ENCODE measurements around the gene PCDHB6.
A peak's percentile ranks its signal among the peaks of the same experiment; 100 is the strongest.
"Not testable (repeated sequence)": the region's sequence is repeated elsewhere in the genome, so short reads cannot be mapped to it uniquely, and the experiment has no call there.

The PCDHB6 gene

DNA sequence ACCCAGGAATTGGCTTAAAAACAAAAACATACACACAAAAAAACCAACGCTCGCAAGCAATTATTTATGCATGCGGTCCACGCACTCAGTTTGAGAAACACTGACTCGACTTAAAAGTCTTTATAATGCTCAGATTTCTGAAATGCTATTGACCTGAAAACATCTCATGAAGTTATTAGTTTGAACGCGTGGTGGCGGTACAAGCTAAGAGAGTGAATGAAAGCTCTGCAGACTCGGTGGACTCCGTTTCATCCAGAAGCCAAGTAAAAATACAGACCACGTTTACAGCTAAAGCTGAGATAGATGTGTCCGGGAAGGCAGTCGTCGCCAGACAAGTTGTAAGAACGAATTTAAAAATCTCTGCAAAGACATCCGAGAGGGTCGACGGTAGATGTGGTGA, at the start of gene PCDHB6:
Gene PCDHB6 (plus strand): TSS at position 246 of the 400 bp plus-strand sequence. CDS start 201 bp downstream, outside the sequence.
- Histone ChIP-seq H3K4me3 (ENCODE audit: insufficient read length, low read depth) (no peak within 1 kb of the TSS), H3K4me1 (ENCODE audit: insufficient read depth, insufficient read length) (no peaks in the 10 kb centered on the region), H3K27me3 (ENCODE audit: insufficient read depth, insufficient read length) (no peaks in the 10 kb centered on the region), H3K9me3 (ENCODE audit: insufficient read depth, low read length) (peaks cover 10% of the 10 kb centered on the region; the same call in 1 of the 2 replicates), H3K9ac (ENCODE audit: insufficient read length, low read depth) (no peak within 1 kb of the TSS), H3K36me3 (ENCODE audit: insufficient read depth, insufficient read length, low read length) (no peaks in the 10 kb centered on the region)
- no peak for DNase-seq (ENCODE audit: low read depth, low spot score)
- TF ChIP-seq ZNF274 (IDR thresholded peaks at IDR 0.05; ENCODE audit: low read depth, low read length): no peak
- TF ChIP-seq YY1 (IDR thresholded peaks at IDR 0.05; ENCODE audit: insufficient read depth, insufficient read length): no peak
- no peak for TF ChIP-seq SUZ12 (IDR thresholded peaks at IDR 0.05; ENCODE audit: extremely low read depth, insufficient read depth, insufficient read length)

DNA sequence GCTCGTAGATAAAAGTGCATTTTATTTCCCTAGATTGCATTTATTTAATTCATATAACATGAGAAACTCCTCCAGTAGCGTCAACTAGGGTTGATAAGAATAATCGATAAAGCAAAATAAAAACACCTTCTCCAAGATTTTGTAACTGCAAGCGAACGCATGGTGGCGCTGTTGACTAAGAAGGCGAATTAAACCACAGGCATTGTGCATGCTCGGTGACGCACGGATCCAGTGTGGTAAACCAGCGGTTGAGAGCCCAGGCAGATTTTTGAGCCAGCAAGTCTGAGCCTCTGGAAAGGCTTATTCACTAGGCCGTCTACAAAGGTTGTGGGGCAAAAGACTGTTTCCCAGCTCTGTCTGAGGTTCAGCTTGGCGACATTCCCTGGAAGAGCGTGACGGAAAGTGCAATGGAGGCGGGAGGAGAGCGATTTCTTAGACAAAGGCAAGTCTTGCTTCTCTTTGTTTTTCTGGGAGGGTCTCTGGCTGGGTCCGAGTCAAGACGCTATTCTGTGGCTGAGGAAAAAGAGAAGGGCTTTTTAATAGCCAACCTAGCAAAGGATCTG, 49.5 kb upstream of the PCDHB6 start, which contains the start of gene PCDHB3:
Gene PCDHB3 (plus strand): TSS at position 231 of the 563 bp plus-strand sequence. CDS start 177 bp downstream, at position 408.
- Histone ChIP-seq H3K9ac (ENCODE audit: insufficient read length, low read depth) (no peak within 1 kb of the TSS), H3K36me3 (ENCODE audit: insufficient read depth, insufficient read length, low read length) (peaks cover 25% of the 10 kb centered on the region), H3K27me3 (ENCODE audit: insufficient read depth, insufficient read length) (no peaks in the 10 kb centered on the region), H3K4me1 (ENCODE audit: insufficient read depth, insufficient read length) (no peaks in the 10 kb centered on the region), H3K4me3 (ENCODE audit: insufficient read length, low read depth) (no peak within 1 kb of the TSS), H3K9me3 (ENCODE audit: insufficient read depth, low read length) (peaks cover 6% of the 10 kb centered on the region; the same call in 1 of the 2 replicates)
- no peak for DNase-seq (ENCODE audit: low read depth, low spot score)
- TF ChIP-seq SUZ12 (IDR thresholded peaks at IDR 0.05; ENCODE audit: extremely low read depth, insufficient read depth, insufficient read length): no peak
- no peak for TF ChIP-seq YY1 (IDR thresholded peaks at IDR 0.05; ENCODE audit: insufficient read depth, insufficient read length)
- no peak for TF ChIP-seq ZNF274 (IDR thresholded peaks at IDR 0.05; ENCODE audit: low read depth, low read length)

DNA sequence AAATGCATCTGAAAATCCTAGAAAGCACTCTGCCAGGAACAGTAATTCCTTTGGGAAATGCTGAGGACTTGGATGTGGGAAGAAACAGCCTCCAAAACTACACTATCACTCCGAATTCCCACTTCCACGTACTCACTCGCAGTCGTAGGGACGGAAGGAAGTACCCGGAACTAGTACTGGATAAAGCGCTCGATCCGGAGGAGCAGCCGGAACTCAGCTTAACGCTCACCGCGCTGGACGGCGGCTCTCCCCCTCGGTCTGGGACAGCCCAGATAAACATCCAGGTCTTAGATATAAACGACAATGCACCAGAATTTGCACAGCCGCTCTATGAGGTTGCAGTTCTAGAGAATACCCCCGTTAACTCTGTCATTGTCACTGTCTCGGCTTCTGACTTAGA, 48.8 kb upstream of the PCDHB6 start:
- Histone ChIP-seq H3K9me3 (ENCODE audit: insufficient read depth, low read length) (no peaks in the 10 kb centered on the region), H3K4me3 (ENCODE audit: insufficient read length, low read depth) (no peak overlapping the region)

DNA sequence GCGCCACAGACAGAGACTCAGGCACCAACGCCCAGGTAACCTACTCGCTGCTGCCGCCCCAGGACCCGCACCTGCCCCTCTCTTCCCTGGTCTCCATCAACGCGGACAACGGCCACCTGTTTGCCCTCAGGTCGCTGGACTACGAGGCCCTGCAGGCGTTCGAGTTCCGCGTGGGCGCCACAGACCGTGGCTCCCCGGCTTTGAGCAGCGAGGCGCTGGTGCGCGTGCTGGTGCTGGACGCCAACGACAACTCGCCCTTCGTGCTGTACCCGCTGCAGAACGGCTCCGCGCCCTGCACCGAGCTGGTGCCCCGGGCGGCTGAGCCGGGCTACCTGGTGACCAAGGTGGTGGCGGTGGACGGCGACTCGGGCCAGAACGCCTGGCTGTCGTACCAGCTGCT, 47.8 kb upstream of the PCDHB6 start:
- H3K9me3 ChIP-seq (ENCODE audit: insufficient read depth, low read length); H3K4me3 ChIP-seq (ENCODE audit: insufficient read length, low read depth); H3K4me1 ChIP-seq (ENCODE audit: insufficient read depth, insufficient read length); H3K9ac ChIP-seq (ENCODE audit: insufficient read length, low read depth); DNase-seq (ENCODE audit: low read depth, low spot score); H3K27me3 ChIP-seq (ENCODE audit: insufficient read depth, insufficient read length): not testable (repeated sequence)
- H3K36me3 ChIP-seq (ENCODE audit: insufficient read depth, insufficient read length, low read length): peaks cover 25% of the 10 kb centered on the region

More for the DNA sequence above, 48.8 kb upstream of the PCDHB6 start:
- H3K27me3 ChIP-seq (ENCODE audit: insufficient read depth, insufficient read length): no peaks in the 10 kb centered on the region
- no peak overlapping the region for H3K9ac ChIP-seq (ENCODE audit: insufficient read length, low read depth)
- TF ChIP-seq YY1 (IDR thresholded peaks at IDR 0.05; ENCODE audit: insufficient read depth, insufficient read length): no peak
- no peak for TF ChIP-seq ZNF274 (IDR thresholded peaks at IDR 0.05; ENCODE audit: low read depth, low read length)
- no peak for TF ChIP-seq SUZ12 (IDR thresholded peaks at IDR 0.05; ENCODE audit: extremely low read depth, insufficient read depth, insufficient read length)
- H3K36me3 ChIP-seq (ENCODE audit: insufficient read depth, insufficient read length, low read length): peaks cover 25% of the 10 kb centered on the region
- DNase-seq (ENCODE audit: low read depth, low spot score): no peak
- H3K4me1 ChIP-seq (ENCODE audit: insufficient read depth, insufficient read length): no peaks in the 10 kb centered on the region

DNA sequence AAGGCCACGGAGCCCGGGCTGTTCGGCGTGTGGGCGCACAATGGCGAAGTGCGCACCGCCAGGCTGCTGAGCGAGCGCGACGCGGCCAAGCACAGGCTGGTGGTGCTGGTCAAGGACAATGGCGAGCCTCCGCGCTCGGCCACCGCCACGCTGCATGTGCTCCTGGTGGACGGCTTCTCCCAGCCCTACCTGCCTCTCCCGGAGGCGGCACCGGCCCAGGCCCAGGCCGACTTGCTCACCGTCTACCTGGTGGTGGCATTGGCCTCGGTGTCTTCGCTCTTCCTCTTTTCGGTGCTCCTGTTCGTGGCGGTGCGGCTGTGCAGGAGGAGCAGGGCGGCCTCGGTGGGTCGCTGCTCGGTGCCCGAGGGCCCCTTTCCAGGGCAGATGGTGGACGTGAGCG, 47.4 kb upstream of the PCDHB6 start:
- not testable (repeated sequence) for DNase-seq (ENCODE audit: low read depth, low spot score); H3K4me1 ChIP-seq (ENCODE audit: insufficient read depth, insufficient read length); H3K9ac ChIP-seq (ENCODE audit: insufficient read length, low read depth); H3K27me3 ChIP-seq (ENCODE audit: insufficient read depth, insufficient read length); H3K4me3 ChIP-seq (ENCODE audit: insufficient read length, low read depth); H3K9me3 ChIP-seq (ENCODE audit: insufficient read depth, low read length)
- peaks cover 24% of the 10 kb centered on the region for H3K36me3 ChIP-seq (ENCODE audit: insufficient read depth, insufficient read length, low read length)

DNA sequence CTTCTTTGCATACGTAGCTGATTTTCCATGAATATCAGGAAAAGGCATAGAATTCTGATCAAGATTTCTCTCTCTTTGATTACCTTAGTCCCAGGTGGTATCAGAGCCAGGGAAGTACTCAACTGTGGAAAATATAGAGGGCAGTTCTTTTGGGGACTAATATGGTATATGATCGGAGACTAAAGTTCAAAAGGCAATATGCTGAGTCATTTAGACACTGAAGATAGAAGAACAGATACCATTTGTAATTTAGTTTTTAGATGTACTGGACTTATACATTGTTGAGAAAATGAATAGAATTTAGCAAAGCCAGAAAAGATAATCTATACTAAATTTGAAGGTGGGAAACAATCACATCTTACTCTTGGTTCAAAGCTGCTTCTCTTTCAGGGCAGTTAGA, 44.5 kb upstream of the PCDHB6 start:
- TF ChIP-seq YY1 (IDR thresholded peaks at IDR 0.05; ENCODE audit: insufficient read depth, insufficient read length) (no peak), ZNF274 (IDR thresholded peaks at IDR 0.05; ENCODE audit: low read depth, low read length) (no peak), SUZ12 (IDR thresholded peaks at IDR 0.05; ENCODE audit: extremely low read depth, insufficient read depth, insufficient read length) (no peak)
- Histone ChIP-seq H3K9ac (ENCODE audit: insufficient read length, low read depth) (no peak overlapping the region), H3K27me3 (ENCODE audit: insufficient read depth, insufficient read length) (no peaks in the 10 kb centered on the region), H3K36me3 (ENCODE audit: insufficient read depth, insufficient read length, low read length) (peaks cover 12% of the 10 kb centered on the region), H3K9me3 (ENCODE audit: insufficient read depth, low read length) (no peaks in the 10 kb centered on the region), H3K4me1 (ENCODE audit: insufficient read depth, insufficient read length) (no peaks in the 10 kb centered on the region), H3K4me3 (ENCODE audit: insufficient read length, low read depth) (no peak overlapping the region)
- DNase-seq (ENCODE audit: low read depth, low spot score): no peak

DNA sequence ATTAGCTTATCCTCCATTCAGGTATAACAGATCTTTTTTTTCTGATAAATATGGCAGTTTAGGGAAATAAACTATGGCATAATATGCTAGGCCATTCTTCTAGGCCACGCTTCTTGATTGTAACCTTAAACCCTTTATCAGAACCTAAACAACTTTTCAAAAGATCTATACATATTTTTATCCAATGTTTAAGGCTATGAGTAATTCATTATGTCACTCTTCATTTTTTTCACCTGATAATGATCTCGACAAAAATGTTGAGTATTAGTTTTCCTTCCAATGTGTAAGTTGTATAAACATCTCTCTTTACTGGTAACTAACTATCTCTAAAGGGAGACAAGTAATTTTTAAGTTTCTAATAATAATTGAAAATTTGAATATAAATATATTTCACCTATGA, 30.6 kb upstream of the PCDHB6 start:
- Histone ChIP-seq H3K36me3 (ENCODE audit: insufficient read depth, insufficient read length, low read length) (no peaks in the 10 kb centered on the region), H3K9ac (ENCODE audit: insufficient read length, low read depth) (no peak overlapping the region), H3K4me3 (ENCODE audit: insufficient read length, low read depth) (no peak overlapping the region), H3K27me3 (ENCODE audit: insufficient read depth, insufficient read length) (no peaks in the 10 kb centered on the region), H3K4me1 (ENCODE audit: insufficient read depth, insufficient read length) (no peaks in the 10 kb centered on the region), H3K9me3 (ENCODE audit: insufficient read depth, low read length) (no peaks in the 10 kb centered on the region)
- DNase-seq (ENCODE audit: low read depth, low spot score): no peak
- no peak for TF ChIP-seq YY1 (IDR thresholded peaks at IDR 0.05; ENCODE audit: insufficient read depth, insufficient read length)

DNA sequence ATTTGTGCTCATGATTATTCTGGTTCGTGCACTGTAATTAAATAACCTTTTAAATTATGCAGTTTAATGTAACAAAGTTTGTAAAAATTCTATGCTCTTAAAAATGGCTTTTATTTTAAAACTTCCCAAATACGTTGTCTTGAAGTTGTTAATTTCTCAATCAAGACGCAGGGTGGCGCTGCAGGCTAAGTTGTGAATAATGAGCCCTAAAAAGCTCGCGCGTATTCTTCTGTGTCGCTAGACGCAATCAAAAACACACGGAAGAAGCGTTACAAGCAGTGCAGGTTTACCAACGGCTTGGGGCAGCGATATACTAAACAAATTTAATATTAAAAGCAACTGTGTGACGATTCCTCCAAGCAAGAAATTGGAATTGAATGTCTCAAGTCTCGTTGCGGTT, 28.3 kb upstream of the PCDHB6 start, which contains the start of gene PCDHB4:
Gene PCDHB4 (plus strand): TSS at position 256 of the 400 bp plus-strand sequence. CDS start 181 bp downstream, outside the sequence.
- Histone ChIP-seq H3K4me1 (ENCODE audit: insufficient read depth, insufficient read length) (no peaks in the 10 kb centered on the region), H3K36me3 (ENCODE audit: insufficient read depth, insufficient read length, low read length) (no peaks in the 10 kb centered on the region), H3K27me3 (ENCODE audit: insufficient read depth, insufficient read length) (no peaks in the 10 kb centered on the region), H3K9ac (ENCODE audit: insufficient read length, low read depth) (no peak within 1 kb of the TSS), H3K9me3 (ENCODE audit: insufficient read depth, low read length) (no peaks in the 10 kb centered on the region), H3K4me3 (ENCODE audit: insufficient read length, low read depth) (no peak within 1 kb of the TSS)
- TF ChIP-seq ZNF274 (IDR thresholded peaks at IDR 0.05; ENCODE audit: low read depth, low read length): no peak
- no peak for TF ChIP-seq YY1 (IDR thresholded peaks at IDR 0.05; ENCODE audit: insufficient read depth, insufficient read length)
- no peak for TF ChIP-seq SUZ12 (IDR thresholded peaks at IDR 0.05; ENCODE audit: extremely low read depth, insufficient read depth, insufficient read length)
- peak; percentile 16 for DNase-seq (ENCODE audit: low read depth, low spot score)
